Stimulated activated CD4-positive, alpha-beta T cell treated with anti-CD3 and anti-CD28 coated beads, Interleukin-4, amount 100 ng/mL, for 1 hour (primary cell): ENCODE results near the gene SMG6.
A peak's percentile ranks its signal among the peaks of the same experiment; 100 is the strongest.

ENCODE experiments used
- DNase-seq: peaks from one replicate; pipeline ENCODE4 v3.0.0-alpha.2; 2020

Gene SMG6

DNA sequence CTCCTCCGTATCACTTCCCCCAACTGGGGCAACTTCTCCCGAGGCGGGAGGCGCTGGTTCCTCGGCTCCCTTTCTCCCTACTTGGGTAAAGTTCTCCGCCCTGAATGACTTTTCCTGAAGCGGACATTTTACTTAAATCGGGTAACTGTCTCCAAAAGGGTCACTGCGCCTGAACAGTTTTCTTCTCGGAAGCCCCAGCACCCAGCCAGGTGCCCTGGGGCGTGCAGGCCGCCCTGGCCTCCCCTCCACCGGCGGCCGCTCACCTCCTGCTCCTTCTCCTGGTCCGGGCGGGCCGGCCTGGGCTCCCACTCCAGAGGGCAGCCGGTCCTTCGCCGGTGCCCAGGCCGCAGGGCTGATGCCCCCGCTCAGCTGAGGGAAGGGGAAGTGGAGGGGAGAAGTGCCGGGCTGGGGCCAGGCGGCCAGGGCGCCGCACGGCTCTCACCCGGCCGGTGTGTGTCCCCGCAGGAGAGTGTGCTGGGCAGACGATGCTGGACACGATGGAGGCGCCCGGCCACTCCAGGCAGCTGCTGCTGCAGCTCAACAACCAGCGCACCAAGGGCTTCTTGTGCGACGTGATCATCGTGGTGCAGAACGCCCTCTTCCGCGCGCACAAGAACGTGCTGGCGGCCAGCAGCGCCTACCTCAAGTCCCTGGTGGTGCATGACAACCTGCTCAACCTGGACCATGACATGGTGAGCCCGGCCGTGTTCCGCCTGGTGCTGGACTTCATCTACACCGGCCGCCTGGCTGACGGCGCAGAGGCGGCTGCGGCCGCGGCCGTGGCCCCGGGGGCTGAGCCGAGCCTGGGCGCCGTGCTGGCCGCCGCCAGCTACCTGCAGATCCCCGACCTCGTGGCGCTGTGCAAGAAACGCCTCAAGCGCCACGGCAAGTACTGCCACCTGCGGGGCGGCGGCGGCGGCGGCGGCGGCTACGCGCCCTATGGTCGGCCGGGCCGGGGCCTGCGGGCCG lies 247.1 kb downstream of the SMG6 start:
- peak; percentile 56 for DNase-seq

DNA sequence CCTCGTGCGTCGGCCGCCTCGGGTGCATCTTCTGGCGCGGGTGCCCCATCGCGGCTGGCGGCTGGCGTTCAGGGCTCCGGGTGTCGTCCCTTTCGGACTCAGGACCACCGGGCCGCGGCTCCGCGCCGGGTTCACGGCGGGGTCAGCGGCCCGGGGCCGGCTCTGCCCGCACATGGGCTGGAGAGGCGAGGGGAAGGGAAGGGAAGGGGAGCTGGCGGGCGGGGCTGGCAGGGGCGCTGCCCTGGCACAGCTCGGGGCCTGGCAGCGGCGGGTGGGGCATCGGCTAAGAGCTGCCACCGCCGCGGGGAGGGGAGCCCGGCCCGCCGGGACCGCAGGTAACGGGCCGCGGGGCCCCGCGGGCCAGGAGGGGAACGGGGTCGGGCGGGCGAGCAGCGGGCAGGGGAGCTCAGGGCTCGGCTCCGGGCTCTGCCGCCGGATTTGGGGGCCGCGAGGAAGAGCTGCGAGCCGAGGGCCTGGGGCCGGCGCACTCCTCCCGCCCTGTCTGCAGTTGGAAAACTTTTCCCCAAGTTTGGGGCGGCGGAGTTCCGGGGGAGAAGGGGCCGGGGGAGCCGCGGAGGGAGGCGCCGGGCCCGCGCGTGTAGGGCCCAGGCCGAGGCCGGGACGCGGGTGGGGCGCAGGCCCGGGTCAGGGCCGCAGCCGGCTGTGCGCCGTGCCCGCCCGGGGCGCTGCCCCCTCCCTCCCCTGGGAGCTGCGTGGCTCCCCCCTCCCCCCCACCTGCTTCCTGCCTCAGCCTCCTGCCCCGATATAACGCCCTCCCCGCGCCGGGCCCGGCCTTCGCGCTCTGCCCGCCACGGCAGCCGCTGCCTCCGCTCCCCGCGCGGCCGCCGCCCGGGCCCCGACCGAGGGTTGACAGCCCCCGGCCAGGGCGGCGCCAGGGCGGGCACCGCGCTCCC lies 248.0 kb downstream of the SMG6 start:
- DNase-seq, result peak; percentile 55

- peak; percentile 82 for DNase-seq
Observed at GRCh38 chr17:2054512-2055291, 248.9 kb downstream of the SMG6 start, which contains the start of gene HIC1. Gene HIC1, plus strand, starts transcription at chr17:2055103. Its CDS starts 1,588 bp downstream, at chr17:2056691.

DNA sequence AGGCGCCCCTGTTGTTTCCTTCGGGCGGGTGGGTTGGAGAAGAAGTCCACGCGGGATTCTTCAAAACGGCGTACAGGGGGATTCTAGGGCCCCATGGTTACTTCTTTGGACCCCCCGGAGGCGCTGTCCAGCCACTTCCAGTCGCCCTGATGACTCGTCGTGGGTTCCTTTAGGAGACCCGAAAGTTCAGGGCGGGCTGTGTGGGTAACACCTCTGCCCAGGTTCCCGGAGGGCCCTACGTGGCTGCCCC lies 249.4 kb downstream of the SMG6 start:
- no peak for DNase-seq

DNA sequence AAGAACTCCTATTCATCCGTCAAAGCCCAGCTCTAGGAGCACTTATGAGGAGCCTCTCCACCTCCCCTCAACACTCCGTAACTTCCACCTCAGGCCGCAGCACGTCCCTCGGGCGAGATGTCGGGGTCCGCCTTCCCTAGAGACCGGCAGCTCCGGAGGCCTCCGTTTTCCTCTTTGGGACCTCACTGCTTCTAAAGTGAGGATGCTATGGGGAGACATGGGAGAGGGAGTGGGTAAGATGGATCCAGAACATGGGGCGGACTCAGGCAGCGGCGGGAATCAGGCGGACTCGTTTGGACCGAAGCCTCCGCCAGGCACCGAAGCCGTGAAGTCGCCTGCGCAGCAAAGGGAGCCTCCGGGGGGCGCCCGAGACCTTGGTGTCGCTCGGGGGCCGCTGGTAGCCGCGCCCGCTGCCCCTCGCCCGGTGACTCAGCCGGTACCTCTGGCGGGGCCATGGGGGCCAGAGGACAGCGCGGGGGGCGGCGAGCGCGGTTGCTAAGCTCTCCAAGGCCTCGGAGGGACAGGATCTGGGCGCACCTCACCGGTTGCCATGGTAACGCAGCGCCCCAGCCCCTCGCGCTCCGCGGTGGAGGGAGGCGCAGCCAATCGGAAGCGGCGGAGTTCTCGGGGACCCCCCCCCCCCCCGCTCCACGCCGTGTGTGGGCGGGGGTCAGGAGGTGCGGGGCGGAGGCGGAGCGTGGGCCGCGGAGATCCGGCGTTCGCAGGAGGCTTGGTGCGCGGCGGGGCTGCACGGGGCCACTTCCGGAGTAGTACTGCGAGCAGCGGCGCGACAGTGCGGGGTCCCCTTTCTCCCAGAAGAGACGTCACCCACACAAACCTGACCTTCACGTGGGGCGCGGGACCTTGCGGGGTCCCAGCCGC lies 250.0 kb downstream of the SMG6 start:
- DNase-seq, result peak; percentile 82

DNA sequence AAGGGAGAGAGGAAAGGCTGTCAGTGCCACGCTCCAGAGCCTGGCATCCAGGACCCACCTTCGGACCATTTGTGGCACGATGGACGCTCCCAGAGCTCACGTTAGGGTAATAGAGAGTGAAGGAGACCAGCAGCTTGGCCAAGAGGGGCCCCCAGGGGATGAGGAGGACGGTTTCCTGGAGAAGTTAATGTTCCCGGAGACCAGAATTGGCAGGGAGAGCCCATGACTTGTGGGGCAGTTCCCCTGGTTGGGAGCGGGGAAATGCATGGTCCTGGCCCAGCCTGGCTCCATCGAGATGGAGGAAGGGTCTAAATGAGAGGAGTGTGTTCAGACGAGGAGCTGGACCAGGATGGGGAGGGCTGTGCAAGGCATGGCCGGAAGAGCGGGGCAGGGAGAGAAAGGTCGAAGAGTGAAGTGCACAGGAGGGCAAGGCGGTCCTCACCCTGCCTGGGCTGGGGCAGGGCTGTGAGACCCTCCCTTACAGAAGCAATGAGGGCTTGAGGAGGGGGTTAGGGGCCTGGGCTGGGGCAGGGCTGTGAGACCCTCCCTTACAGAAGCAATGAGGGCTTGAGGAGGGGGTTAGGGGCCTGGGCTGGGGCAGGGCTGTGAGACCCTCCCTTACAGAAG lies 251.5 kb downstream of the SMG6 start:
- DNase-seq, result no peak

DNA sequence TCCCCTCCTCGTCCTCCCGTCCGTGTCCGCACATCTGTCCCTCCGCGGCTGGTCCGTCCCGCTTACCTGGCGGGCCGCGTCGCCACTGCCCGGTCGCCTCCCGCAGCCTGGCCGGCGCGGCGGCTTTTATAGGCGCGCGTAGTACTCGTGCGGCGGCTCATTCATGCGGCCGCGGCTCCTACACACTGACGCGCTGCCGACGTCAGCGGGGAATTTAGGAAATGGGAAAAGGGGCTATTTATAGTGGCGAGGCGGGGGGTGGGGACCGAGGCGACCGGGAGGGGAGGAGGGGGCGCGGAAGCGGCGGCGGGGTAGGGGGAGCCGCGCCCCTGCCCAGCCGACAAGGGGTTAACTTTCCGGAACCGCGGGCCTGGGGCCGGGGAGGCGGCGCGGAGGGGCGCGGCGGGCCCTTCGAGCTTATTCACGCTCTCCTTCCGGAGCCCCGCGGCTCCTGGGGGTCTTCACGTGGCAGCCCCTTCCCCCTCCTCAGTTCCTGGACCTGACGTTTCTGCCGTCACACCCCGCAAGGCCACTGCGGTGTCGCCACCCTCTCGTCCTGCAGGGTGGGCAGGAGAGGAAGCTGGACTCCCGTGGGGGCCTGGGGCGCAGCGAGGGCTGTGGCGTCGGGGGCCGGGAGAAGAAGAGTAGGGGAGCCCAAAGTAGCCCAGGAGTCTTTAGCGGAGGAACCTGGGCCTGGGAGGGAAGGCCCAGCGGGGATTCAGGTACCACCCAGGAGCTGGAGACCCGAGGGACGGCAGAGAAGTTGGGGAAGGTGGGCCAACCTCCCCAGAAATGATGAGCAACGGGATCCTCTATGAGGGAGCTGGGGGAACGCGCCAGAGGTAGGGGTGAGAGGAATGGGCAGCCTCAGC lies 252.3 kb downstream of the SMG6 start:
- no peak for DNase-seq

- peak; percentile 76 for DNase-seq
Observed at GRCh38 chr17:2050300-2051060, 253.1 kb downstream of the SMG6 start.

DNA sequence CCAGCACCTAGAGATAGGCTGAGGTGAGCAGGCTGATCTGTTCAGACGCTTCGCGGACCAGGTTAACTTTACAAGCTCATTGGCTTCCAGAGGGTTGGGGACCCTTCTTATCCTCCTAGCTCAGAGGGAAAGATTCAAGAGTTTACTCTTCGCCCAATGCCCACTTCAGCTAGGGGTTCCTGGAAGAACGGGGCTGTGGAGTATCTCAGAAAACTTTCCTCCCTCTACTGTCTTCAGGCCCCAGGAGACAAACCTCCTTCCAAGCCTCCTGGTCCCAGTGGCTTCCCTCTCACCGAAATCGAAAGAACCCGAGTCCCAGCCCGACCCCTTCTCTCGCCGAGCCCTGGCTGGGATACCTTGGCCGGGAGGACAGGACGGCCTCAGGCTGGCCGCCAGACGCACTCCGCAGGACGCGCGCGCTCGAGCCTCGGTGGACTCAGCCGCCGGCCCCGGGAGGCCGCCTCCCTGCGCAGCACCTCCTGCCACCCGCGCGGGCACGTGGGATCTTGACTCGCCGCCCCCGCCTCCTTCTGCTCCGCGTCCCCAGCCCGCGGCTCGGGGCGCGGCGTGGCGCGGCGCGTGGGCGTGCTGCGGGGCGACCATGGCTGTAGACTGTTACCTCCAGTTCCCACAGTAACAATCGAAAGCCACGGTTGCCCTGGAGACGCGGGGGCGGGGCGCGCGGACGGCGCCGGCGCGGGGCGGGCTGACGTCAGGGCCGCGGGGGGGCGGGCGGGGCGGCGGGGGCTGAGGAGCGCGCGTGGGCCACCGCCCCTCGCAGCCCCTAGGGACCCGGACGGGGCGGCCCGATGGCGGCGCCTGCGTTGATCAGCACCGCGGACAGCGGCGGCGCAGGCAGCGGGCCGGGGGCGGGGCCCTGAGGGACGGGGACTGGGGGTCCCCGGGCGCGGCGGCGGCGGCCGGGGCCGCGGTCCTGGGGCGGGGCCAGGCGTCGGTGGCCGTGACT lies 254.0 kb downstream of the SMG6 start:
- DNase-seq, result peak; percentile 91

DNA sequence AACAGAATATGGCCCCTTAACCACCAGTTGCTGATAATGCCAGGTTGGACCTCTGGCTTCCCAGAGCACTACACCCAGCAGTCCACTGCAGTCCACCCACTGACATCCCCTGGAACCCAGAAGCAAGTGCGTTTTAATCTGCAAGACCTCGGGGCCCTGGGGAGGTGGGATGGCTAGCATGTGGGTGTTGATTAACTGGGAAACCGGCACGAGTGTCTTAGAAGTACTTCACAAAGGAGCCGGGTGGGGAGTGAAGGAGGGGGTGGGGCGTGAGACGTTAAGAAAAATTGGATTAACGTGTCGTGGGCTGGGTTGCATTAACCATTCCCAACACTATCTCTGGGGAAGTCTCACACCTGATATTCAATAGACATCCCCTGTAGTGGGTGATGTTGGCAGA lies 254.8 kb downstream of the SMG6 start:
- no peak for DNase-seq

GRCh38 chr17:2047590-2047989 lies 256.0 kb downstream of the SMG6 start:
- no peak for DNase-seq

GRCh38 chr17:2044263-2044894 lies 259.2 kb downstream of the SMG6 start:
- no peak for DNase-seq

DNA sequence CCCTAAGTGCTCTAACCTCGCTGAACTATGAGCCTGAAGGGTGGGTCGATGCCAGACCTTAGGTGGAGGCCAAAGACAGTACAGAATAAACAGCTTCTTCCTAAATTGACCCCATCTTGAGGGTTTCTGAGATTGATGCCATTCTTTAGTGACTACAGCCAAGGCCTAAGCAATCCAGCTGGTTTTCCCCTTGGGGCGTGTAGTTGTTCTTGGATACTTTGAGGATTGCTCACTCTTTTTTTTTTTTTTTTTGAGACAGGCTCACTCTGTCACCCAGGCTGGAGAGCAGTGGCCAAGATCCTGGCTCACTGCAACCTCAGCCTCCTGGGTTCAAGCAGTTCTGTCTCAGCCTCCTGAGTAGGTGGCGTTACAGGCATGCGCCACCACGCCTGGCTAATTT lies 259.8 kb downstream of the SMG6 start:
- no peak for DNase-seq

- no peak for DNase-seq
Observed at GRCh38 chr17:2042933-2043332, 260.7 kb downstream of the SMG6 start.

DNA sequence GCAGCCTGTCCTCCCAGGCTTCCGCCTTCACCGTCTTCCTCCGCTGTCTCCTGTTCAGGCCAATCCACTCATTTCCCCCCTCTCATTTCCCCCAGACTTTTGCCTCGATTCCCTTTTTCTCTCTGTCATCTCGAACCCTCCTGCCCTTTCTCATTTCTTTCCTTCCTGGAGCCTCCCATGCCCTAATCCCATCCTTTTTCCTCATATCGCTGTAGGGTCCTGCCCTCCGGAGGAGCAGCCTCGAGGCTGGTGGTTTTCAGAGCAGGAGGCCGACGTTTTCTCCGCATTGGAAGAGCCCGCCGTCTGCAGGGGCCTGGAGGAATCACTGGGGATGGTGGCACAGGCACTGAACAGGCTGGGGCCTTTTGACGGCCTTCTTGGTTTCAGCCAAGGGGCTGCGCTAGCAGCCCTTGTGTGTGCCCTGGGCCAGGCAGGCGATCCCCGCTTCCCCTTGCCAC lies 261.2 kb downstream of the SMG6 start:
- no peak for DNase-seq

DNA sequence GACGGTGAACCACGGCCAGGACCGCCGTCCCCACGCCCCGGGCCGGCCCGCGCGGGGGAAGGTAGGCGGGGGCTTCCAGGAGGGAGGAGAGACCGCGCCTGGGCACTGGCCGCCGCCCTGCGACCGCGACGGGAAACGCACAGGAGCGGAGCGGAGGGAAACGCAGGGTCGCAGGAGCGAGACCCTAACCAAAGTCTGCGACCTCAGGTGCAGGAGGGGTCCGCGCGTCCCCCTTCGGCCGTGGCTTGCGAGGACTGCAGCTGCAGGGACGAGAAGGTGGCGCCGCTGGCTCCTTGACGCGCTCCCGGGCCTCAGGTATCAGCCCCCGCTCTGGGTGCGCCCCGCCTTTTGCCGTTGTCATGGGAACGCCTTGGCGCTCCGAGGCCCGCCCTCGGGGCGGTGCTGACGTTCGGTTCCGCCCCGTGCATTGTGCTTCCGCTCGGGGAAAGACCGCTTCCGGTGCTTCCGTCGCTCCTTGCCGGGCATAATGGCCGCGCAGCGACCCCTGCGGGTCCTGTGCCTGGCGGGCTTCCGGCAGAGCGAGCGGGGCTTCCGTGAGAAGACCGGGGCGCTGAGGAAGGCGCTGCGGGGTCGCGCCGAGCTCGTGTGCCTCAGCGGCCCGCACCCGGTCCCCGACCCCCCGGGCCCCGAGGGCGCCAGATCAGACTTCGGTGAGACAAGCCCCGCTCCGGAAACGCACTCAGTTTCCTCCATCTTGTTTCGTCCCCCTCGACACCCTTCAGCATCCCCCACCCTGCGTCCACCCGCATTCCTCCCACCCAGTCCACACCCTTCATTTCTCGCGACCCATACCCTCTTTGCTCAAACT lies 261.8 kb downstream of the SMG6 start, which contains the start of gene OVCA2:
OVCA2 (plus strand) TSS at position 462 of the 829 bp plus-strand sequence; CDS start at position 488, 26 bp downstream.
- peak; percentile 99 for DNase-seq
